Daoy (cell line): ENCODE results near the gene NCK2. TPM values are rescaled to one million over a fixed set of nuclear protein-coding genes. Genes with fewer than 3 reads are reported as not detected.
"Not testable (repeated sequence)": the region's sequence is repeated elsewhere in the genome, so short reads cannot be mapped to it uniquely, and the experiment has no call there.

Experiments
- DNase-seq: peaks from one replicate; pipeline ENCODE4 v3.0.0-alpha.2; 2015; ENCODE audit warnings: low read depth
- total RNA-seq: library from RNA; depleted of rRNA; stranded (reverse); fragments of >200 nt; shearing (Covaris generic); gene quantifications from 2 replicates; pipeline ENCODE4 v1.2.3, GENCODE V29; 2014

Gene NCK2
- total RNA-seq, 1 experiment from 2014 or later: 25.7 TPM

GRCh38 chr2:105754994-105755393, 10.3 kb downstream of the NCK2 start:
- DNase-seq: no peak

GRCh38 chr2:105755895-105756294, 11.2 kb downstream of the NCK2 start:
- no peak for DNase-seq

GRCh38 chr2:105756435-105756834, 11.7 kb downstream of the NCK2 start:
- DNase-seq: no peak

- not testable (repeated sequence) for DNase-seq
Measured at GRCh38 chr2:105756865-105757264, 12.2 kb downstream of the NCK2 start.

GRCh38 chr2:105757433-105757832, 12.7 kb downstream of the NCK2 start:
- DNase-seq: no peak

GRCh38 chr2:105760191-105760590, 15.5 kb downstream of the NCK2 start:
- no peak for DNase-seq

- no peak for DNase-seq
Measured at GRCh38 chr2:105760639-105761337, 16.1 kb downstream of the NCK2 start.

GRCh38 chr2:105761931-105762515, 17.3 kb downstream of the NCK2 start:
- DNase-seq: no peak

- no peak for DNase-seq
Measured at GRCh38 chr2:105763076-105763475, 18.4 kb downstream of the NCK2 start.

- no peak for DNase-seq
Measured at GRCh38 chr2:105764059-105764458, 19.3 kb downstream of the NCK2 start.

- DNase-seq: no peak
Measured at GRCh38 chr2:105765415-105766299, 20.9 kb downstream of the NCK2 start.

- DNase-seq: no peak
Measured at GRCh38 chr2:105766300-105766866, 21.7 kb downstream of the NCK2 start.

GRCh38 chr2:105768176-105768575, 23.5 kb downstream of the NCK2 start:
- DNase-seq: no peak

GRCh38 chr2:105768961-105769452, 24.3 kb downstream of the NCK2 start:
- DNase-seq: no peak

- no peak for DNase-seq
Measured at GRCh38 chr2:105769504-105769903, 24.8 kb downstream of the NCK2 start.

GRCh38 chr2:105770149-105770548, 25.4 kb downstream of the NCK2 start:
- no peak for DNase-seq

GRCh38 chr2:105771291-105771690, 26.6 kb downstream of the NCK2 start:
- DNase-seq: not testable (repeated sequence)

- DNase-seq: no peak
Measured at GRCh38 chr2:105771836-105772235, 27.1 kb downstream of the NCK2 start.

- DNase-seq: no peak
Measured at GRCh38 chr2:105772362-105772761, 27.6 kb downstream of the NCK2 start.

- no peak for DNase-seq
Measured at GRCh38 chr2:105773568-105773967, 28.9 kb downstream of the NCK2 start.

GRCh38 chr2:105774781-105775337, 30.1 kb downstream of the NCK2 start:
- DNase-seq: no peak
